ENCODE measurements around the gene AP1S1.
"Not testable (repeated sequence)": the region's sequence is repeated elsewhere in the genome, so short reads cannot be mapped to it uniquely, and the experiment has no call there.

The AP1S1 gene

GRCh38 chr7:101125989-101126650, 28.2 kb upstream of the AP1S1 start:
- DNase-seq: no peak

GRCh38 chr7:101126651-101127459, 27.4 kb upstream of the AP1S1 start, which contains the start of gene SERPINE1:
TSS of gene SERPINE1 (plus strand) at chr7:101127104. CDS start at chr7:101128394, 1,290 bp downstream.
- peak; percentile 21 to 22 for DNase-seq

- DNase-seq: no peak
These were observed 26.7 kb upstream of the AP1S1 start for GRCh38 chr7:101127460-101128039.

- DNase-seq: no peak
These were observed 26.0 kb upstream of the AP1S1 start for GRCh38 chr7:101128040-101128834.

- DNase-seq: no peak
These were observed 24.6 kb upstream of the AP1S1 start for GRCh38 chr7:101129603-101130117.

GRCh38 chr7:101132626-101133600, 21.4 kb upstream of the AP1S1 start:
- DNase-seq: not testable (repeated sequence)

GRCh38 chr7:101133621-101134398, 20.5 kb upstream of the AP1S1 start:
- no peak for DNase-seq

- no peak for DNase-seq
These were observed 19.8 kb upstream of the AP1S1 start for GRCh38 chr7:101134399-101134980.

GRCh38 chr7:101137651-101138212, 16.5 kb upstream of the AP1S1 start:
- DNase-seq: no peak

- peak; percentile 75 to 77 for DNase-seq
These were observed 15.9 kb upstream of the AP1S1 start for GRCh38 chr7:101138213-101138870.

- no peak for DNase-seq
These were observed 14.0 kb upstream of the AP1S1 start for GRCh38 chr7:101140339-101140699.

- no peak for DNase-seq
These were observed 13.4 kb upstream of the AP1S1 start for GRCh38 chr7:101140746-101141382.

- DNase-seq: no peak
These were observed 2.2 kb upstream of the AP1S1 start for GRCh38 chr7:101151908-101152651.

GRCh38 chr7:101154693-101155102, 422 bp downstream of the AP1S1 start:
- no peak for DNase-seq

GRCh38 chr7:101155303-101155702, 1.0 kb downstream of the AP1S1 start:
- no peak for DNase-seq

- DNase-seq: no peak
These were observed 2.0 kb downstream of the AP1S1 start for GRCh38 chr7:101156277-101156676.

- no peak for DNase-seq
These were observed 2.8 kb downstream of the AP1S1 start for GRCh38 chr7:101156866-101157589.

All from stimulated activated CD4-positive, alpha-beta T cell treated with anti-CD3 and anti-CD28 coated beads, Interleukin-2, amount 100 ng/mL, for 48 hours (primary cell).